ENCODE results near the gene ZBTB7C.

DNA sequence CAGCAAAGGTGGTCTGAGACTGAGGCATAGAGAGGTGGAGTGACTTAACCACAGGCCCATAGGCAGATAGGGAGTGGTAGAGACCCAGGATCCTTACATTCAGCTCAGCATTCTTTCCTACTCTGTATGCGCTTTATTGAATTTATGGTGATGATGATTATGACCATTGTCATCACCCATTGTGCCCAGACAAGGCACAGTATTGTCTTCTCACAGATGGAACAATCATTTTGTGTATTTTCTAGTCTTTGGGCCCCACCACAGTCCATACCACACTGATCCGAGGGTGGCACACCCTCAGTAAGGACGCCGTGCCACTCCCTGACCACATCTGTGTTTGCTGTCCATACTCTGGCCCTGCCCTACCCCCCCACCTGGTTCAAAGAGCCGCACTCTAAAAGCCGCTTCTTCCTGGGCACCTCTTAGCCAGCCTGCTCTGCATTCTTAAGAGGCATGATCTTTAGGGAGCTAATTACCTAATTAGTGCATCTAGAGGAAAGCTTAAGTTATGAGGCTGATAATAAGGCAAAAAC, 299.2 kb downstream of the ZBTB7C start:
- TF ChIP-seq, protein P1, sequence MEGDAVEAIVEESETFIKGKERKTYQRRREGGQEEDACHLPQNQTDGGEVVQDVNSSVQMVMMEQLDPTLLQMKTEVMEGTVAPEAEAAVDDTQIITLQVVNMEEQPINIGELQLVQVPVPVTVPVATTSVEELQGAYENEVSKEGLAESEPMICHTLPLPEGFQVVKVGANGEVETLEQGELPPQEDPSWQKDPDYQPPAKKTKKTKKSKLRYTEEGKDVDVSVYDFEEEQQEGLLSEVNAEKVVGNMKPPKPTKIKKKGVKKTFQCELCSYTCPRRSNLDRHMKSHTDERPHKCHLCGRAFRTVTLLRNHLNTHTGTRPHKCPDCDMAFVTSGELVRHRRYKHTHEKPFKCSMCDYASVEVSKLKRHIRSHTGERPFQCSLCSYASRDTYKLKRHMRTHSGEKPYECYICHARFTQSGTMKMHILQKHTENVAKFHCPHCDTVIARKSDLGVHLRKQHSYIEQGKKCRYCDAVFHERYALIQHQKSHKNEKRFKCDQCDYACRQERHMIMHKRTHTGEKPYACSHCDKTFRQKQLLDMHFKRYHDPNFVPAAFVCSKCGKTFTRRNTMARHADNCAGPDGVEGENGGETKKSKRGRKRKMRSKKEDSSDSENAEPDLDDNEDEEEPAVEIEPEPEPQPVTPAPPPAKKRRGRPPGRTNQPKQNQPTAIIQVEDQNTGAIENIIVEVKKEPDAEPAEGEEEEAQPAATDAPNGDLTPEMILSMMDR (IDR thresholded peaks at IDR 0.05), result no peak
- TF ChIP-seq POLR2AphosphoS5 (IDR thresholded peaks at IDR 0.05), result no peak
- no peak for TF ChIP-seq POLR2A (IDR thresholded peaks at IDR 0.05)
